H9 (cell line): ENCODE results near the gene KRTAP20-3. TPM values are rescaled to one million over a fixed set of nuclear protein-coding genes. Genes with fewer than 3 reads are reported as not detected.

ENCODE experiments used
- DNase-seq: peaks from one replicate; pipeline ENCODE4 v3.0.0-alpha.2; 2017
- H2AFZ ChIP-seq: one replicate; pipeline ENCODE4 v1.6.1; 2013; ENCODE audit warnings: mild to moderate bottlenecking, low read length, control low read depth, moderate library complexity
- H2AK5ac ChIP-seq: 2 replicates; pipeline ENCODE4 v1.6.1; 2013; ENCODE audit warnings: low read length, control low read depth, mixed read lengths; ENCODE audit not compliant: insufficient read length
- H2BK120ac ChIP-seq: one replicate; pipeline ENCODE4 v1.6.1; 2013; ENCODE audit warnings: low read depth, mild to moderate bottlenecking, low read length, control low read depth, inconsistent platforms; ENCODE audit not compliant: poor library complexity, severe bottlenecking
- H2BK12ac ChIP-seq: 2 replicates; pipeline ENCODE4 v1.6.1; 2013; ENCODE audit warnings: low read length, control low read depth, mixed read lengths, low read depth; ENCODE audit not compliant: insufficient read length
- H2BK15ac ChIP-seq: 2 replicates; pipeline ENCODE4 v1.6.1; 2013; ENCODE audit warnings: low read depth, low read length, control low read depth
- H2BK20ac ChIP-seq: one replicate; pipeline ENCODE4 v1.6.1; 2013; ENCODE audit warnings: low read depth, mild to moderate bottlenecking, low read length, control low read depth, inconsistent platforms; ENCODE audit not compliant: poor library complexity, severe bottlenecking
- H2BK5ac ChIP-seq: 2 replicates; pipeline ENCODE4 v1.6.1; 2013; ENCODE audit warnings: low read length, control low read depth, mixed read lengths; ENCODE audit not compliant: insufficient read length
- H3K14ac ChIP-seq: 2 replicates; pipeline ENCODE4 v1.6.1; 2013; ENCODE audit warnings: low read length, control low read depth; ENCODE audit not compliant: insufficient read depth
- H3K18ac ChIP-seq: 2 replicates; pipeline ENCODE4 v1.6.1; 2013; ENCODE audit warnings: low read depth, mild to moderate bottlenecking, mixed read lengths, low read length, control low read depth; ENCODE audit not compliant: insufficient read length
- H3K23ac ChIP-seq: 2 replicates; pipeline ENCODE4 v1.6.1; 2013; ENCODE audit warnings: low read length, control low read depth, mixed read lengths, low read depth; ENCODE audit not compliant: insufficient read length
- H3K23me2 ChIP-seq: 2 replicates; pipeline ENCODE4 v1.6.1; 2013; ENCODE audit warnings: low read depth, mild to moderate bottlenecking, mixed read lengths, low read length, control low read depth; ENCODE audit not compliant: insufficient read length, poor library complexity, severe bottlenecking
- H3K27ac ChIP-seq: 2 replicates; pipeline ENCODE4 v1.5.1; 2013; ENCODE audit warnings: low read length, control low read depth, mixed read lengths, low read depth; ENCODE audit not compliant: insufficient read length
- H3K27me3 ChIP-seq: 2 replicates; pipeline ENCODE4 v1.6.1; 2013; ENCODE audit warnings: low read length, control low read depth, inconsistent platforms; ENCODE audit not compliant: insufficient read depth
- H3K4ac ChIP-seq: 2 replicates; pipeline ENCODE4 v1.6.1; 2013; ENCODE audit warnings: low read depth, mild to moderate bottlenecking, control low read depth, inconsistent platforms, low read length, moderate library complexity
- H3K4me1 ChIP-seq: 2 replicates; pipeline ENCODE4 v1.6.1; 2013; ENCODE audit warnings: low read length, control low read depth, inconsistent platforms; ENCODE audit not compliant: insufficient read depth
- H3K4me2 ChIP-seq: 2 replicates; pipeline ENCODE4 v1.6.1; 2013; ENCODE audit warnings: low read length, control low read depth, mixed read lengths; ENCODE audit not compliant: insufficient read length, insufficient read depth
- H3K56ac ChIP-seq: 2 replicates; pipeline ENCODE4 v1.6.1; 2013; ENCODE audit warnings: low read depth, mild to moderate bottlenecking, mixed read lengths, low read length, control low read depth; ENCODE audit not compliant: insufficient read length
- H3K79me1 ChIP-seq: 2 replicates; pipeline ENCODE4 v1.6.1; 2013; ENCODE audit warnings: low read depth, mild to moderate bottlenecking, moderate library complexity, low read length, control low read depth, inconsistent platforms; ENCODE audit not compliant: insufficient read depth, poor library complexity, severe bottlenecking
- H3K79me2 ChIP-seq: 2 replicates; pipeline ENCODE4 v1.6.1; 2013; ENCODE audit warnings: low read length, control low read depth, inconsistent platforms; ENCODE audit not compliant: insufficient read depth
- H3K9ac ChIP-seq: 2 replicates; pipeline ENCODE4 v1.6.1; 2013; ENCODE audit warnings: low read length, control low read depth, mixed read lengths; ENCODE audit not compliant: insufficient read length; ENCODE audit errors: extremely low read depth
- H3K9me3 ChIP-seq: one replicate; pipeline ENCODE4 v1.6.1; 2013; ENCODE audit warnings: low read depth, low read length, inconsistent platforms; ENCODE audit not compliant: control insufficient read depth
- H3T11ph ChIP-seq: one replicate; pipeline ENCODE4 v1.6.1; 2013; ENCODE audit warnings: mild to moderate bottlenecking, low read length, control low read depth, inconsistent platforms
- H4K20me1 ChIP-seq: one replicate; pipeline ENCODE4 v1.6.1; 2013; ENCODE audit not compliant: control insufficient read depth, insufficient read length, insufficient read depth
- H4K5ac ChIP-seq: 2 replicates; pipeline ENCODE4 v1.6.1; 2013; ENCODE audit warnings: low read depth, mild to moderate bottlenecking, mixed read lengths, low read length, control low read depth; ENCODE audit not compliant: insufficient read length
- H4K8ac ChIP-seq: replicated peaks from 2 replicates; pipeline ENCODE4 v1.6.1; 2013; ENCODE audit warnings: low read length, control low read depth, mixed read lengths, low read depth; ENCODE audit not compliant: insufficient read length
- H4K91ac ChIP-seq: 2 replicates; pipeline ENCODE4 v1.6.1; 2013; ENCODE audit warnings: low read depth, mild to moderate bottlenecking, moderate library complexity, mixed read lengths, low read length, control low read depth; ENCODE audit not compliant: insufficient read length
- H3K27ac Mint-ChIP-seq, 3 experiments: 2 replicates in 2 of 3; 3 replicates in 1 of 3; pipeline ENCODE4 v1.8.0; 2020 to 2021; ENCODE audit warnings: mixed read lengths in 3 of 3, mild to moderate bottlenecking in 1 of 3, moderate library complexity in 1 of 3
- H3K27me3 Mint-ChIP-seq: 2 replicates; pipeline ENCODE4 v1.8.0; 2021; ENCODE audit warnings: low read depth, mild to moderate bottlenecking, moderate library complexity, mixed read lengths
- H3K36me3 Mint-ChIP-seq, 3 experiments: 2 replicates in 2 of 3; 3 replicates in 1 of 3; pipeline ENCODE4 v1.8.0; 2020 to 2021; ENCODE audit warnings: low read depth in 3 of 3, mixed read lengths in 3 of 3; ENCODE audit not compliant: insufficient read depth in 1 of 3
- H3K4me1 Mint-ChIP-seq, 2 experiments: 2 replicates each; pipeline ENCODE4 v1.8.0; 2020; ENCODE audit warnings: mixed read lengths in 2 of 2
- H3K4me3 Mint-ChIP-seq, 2 experiments: 2 replicates in 1 of 2; 3 replicates in 1 of 2; pipeline ENCODE4 v1.8.0; 2020 to 2021; ENCODE audit warnings: mild to moderate bottlenecking in 2 of 2, mixed read lengths in 2 of 2, moderate library complexity in 1 of 2
- H3K9me3 Mint-ChIP-seq, 2 experiments: 2 replicates in 1 of 2; 3 replicates in 1 of 2; pipeline ENCODE4 v1.8.0; 2020; ENCODE audit warnings: mild to moderate bottlenecking in 2 of 2, mixed read lengths in 2 of 2, moderate library complexity in 1 of 2
- WGBS: extraction: QIAGEN DNeasy Blood & Tissue Kit; methylation state at CpG from one replicate; pipeline ENCODE4 v1.1.7; 2013; ENCODE audit warnings: missing lambda C conversion rate, low lambda C conversion rate, mixed read lengths; ENCODE audit not compliant: insufficient read length; ENCODE audit errors: extremely low coverage; 5-methylcytosine and 5-hydroxymethylcytosine counted together
- total RNA-seq: library from RNA; stranded (reverse); gene quantifications from 2 replicates; pipeline ENCODE4 v1.2.1, GENCODE V29; 2021
- TF ChIP-seq, protein P1 (sequence below): fragments of 200-600 bp; sonication (generic); conservative IDR thresholded peaks from 3 replicates; pipeline ENCODE4 v1.8.0; 2021; ENCODE audit warnings: antibody characterized with exemption, mild to moderate bottlenecking

The KRTAP20-3 gene
- total RNA-seq, 1 experiment from 2014 or later = not detected

DNA sequence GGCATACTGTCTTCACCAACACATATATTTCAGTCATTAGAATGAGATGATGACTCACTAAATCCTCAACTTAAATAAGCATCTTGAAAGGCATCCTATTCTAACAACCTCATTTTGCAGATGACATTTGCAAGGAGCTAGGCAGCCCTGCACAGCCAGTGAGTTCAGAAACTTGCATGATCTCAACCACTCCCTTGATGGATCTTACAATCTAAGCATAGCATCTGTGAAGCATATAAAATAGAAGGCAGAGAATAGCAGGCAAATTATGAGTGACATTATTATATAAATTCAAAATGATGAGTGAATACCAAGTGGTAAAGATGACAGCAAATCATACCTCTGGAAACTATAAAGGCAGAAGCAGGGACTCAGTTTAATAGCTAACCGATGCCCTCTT is 31.6 kb downstream of the KRTAP20-3 start:
- H4K20me1 ChIP-seq = no peaks in the 10 kb centered on the region
- H2BK120ac ChIP-seq = no peak overlapping the region
- no peak overlapping the region for H3K4me3 Mint-ChIP-seq
- no peak for DNase-seq
- no peak overlapping the region for H3K14ac ChIP-seq
- H2BK12ac ChIP-seq = no peak overlapping the region
- H2BK20ac ChIP-seq = no peak overlapping the region
- H2AK5ac ChIP-seq = no peak overlapping the region
- H3K23ac ChIP-seq = no peak overlapping the region
- no peak overlapping the region for H2BK5ac ChIP-seq
- H4K8ac ChIP-seq = no peak overlapping the region
- H3K36me3 Mint-ChIP-seq = peaks cover 4 to 32% (median 16%) of the 10 kb centered on the region in 3 experiments; a peak in 6 of 7 replicates
- H4K5ac ChIP-seq = no peak overlapping the region
- H3K9me3 Mint-ChIP-seq = peaks cover 11 to 40% of the 10 kb centered on the region in 2 experiments
- H3K4me2 ChIP-seq = no peak overlapping the region
- WGBS = no CpG with 5 or more reads among the region's 1 CpG
- no peaks in the 10 kb centered on the region for H3K9me3 ChIP-seq
- no peak overlapping the region for H2AFZ ChIP-seq
- H3K27ac ChIP-seq = no peak overlapping the region
- H3K18ac ChIP-seq = no peak overlapping the region
- H3T11ph ChIP-seq = no peak overlapping the region
- no peaks in the 10 kb centered on the region for H3K23me2 ChIP-seq
- H4K91ac ChIP-seq = no peak overlapping the region
- H3K27ac Mint-ChIP-seq = no peak overlapping the region
- no peak overlapping the region for H3K9ac ChIP-seq
- H3K4me1 Mint-ChIP-seq = no peaks in the 10 kb centered on the region
- no peaks in the 10 kb centered on the region for H3K79me2 ChIP-seq
- no peak overlapping the region for H3K4ac ChIP-seq
- no peaks in the 10 kb centered on the region for H3K27me3 ChIP-seq
- no peaks in the 10 kb centered on the region; the same call in 1 of the 2 replicates for H3K27me3 Mint-ChIP-seq
- TF ChIP-seq, protein P1, sequence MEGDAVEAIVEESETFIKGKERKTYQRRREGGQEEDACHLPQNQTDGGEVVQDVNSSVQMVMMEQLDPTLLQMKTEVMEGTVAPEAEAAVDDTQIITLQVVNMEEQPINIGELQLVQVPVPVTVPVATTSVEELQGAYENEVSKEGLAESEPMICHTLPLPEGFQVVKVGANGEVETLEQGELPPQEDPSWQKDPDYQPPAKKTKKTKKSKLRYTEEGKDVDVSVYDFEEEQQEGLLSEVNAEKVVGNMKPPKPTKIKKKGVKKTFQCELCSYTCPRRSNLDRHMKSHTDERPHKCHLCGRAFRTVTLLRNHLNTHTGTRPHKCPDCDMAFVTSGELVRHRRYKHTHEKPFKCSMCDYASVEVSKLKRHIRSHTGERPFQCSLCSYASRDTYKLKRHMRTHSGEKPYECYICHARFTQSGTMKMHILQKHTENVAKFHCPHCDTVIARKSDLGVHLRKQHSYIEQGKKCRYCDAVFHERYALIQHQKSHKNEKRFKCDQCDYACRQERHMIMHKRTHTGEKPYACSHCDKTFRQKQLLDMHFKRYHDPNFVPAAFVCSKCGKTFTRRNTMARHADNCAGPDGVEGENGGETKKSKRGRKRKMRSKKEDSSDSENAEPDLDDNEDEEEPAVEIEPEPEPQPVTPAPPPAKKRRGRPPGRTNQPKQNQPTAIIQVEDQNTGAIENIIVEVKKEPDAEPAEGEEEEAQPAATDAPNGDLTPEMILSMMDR = no peak
- H3K4me1 ChIP-seq = no peaks in the 10 kb centered on the region
- no peaks in the 10 kb centered on the region for H3K79me1 ChIP-seq
- no peak overlapping the region for H2BK15ac ChIP-seq
- no peak overlapping the region for H3K56ac ChIP-seq
